ENCODE measurements around the gene SLC9A2.

- no peak for TF ChIP-seq CTCF (IDR thresholded peaks at IDR 0.05 in 4 of 5, conservative IDR thresholded peaks at IDR 0.05 in 1 of 5)
- no peak for TF ChIP-seq POLR2A (IDR thresholded peaks at IDR 0.05)
These were observed 41.2 kb downstream of the SLC9A2 start for GRCh38 chr2:102660574-102660973.

Measured in gastrocnemius medialis (tissue), 4 donors.